PC-9 (cell line): Measurements from ENCODE around the gene DDRGK1.

ENCODE experiments used
- EZH2 ChIP-seq: fragments of 200-600 bp; sonication (generic); IDR thresholded peaks from 2 replicates; pipeline ENCODE4 v1.8.0; 2017; ENCODE audit warnings: antibody characterized with exemption, low read depth
- TF ChIP-seq, protein P1 (sequence below): fragments of 200-600 bp; sonication (generic); conservative IDR thresholded peaks from 2 replicates; pipeline ENCODE4 v1.6.1; 2017; ENCODE audit warnings: mixed run types, antibody characterized with exemption, mild to moderate bottlenecking, moderate library complexity

DNA sequence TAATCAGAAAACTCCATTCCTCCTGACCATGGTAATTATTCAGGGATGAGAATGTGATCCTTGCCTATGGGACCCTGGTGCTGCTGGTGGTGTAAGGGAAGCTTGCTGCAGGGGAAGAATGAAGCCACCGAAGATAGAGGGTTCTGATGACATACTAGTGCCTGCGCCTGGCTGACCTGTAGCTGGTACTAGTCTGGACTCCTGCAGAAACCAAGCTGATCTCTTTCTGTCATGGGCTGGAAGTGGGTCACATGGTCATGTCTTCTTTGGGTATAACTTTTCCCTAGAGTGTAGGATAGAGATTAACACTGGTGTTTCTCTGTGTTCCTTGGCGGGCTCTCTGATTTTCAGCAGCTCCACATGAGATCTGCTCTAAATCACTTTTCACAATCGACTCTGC, 43.2 kb upstream of the DDRGK1 start:
- TF ChIP-seq EZH2 = no peak
- TF ChIP-seq, protein P1, sequence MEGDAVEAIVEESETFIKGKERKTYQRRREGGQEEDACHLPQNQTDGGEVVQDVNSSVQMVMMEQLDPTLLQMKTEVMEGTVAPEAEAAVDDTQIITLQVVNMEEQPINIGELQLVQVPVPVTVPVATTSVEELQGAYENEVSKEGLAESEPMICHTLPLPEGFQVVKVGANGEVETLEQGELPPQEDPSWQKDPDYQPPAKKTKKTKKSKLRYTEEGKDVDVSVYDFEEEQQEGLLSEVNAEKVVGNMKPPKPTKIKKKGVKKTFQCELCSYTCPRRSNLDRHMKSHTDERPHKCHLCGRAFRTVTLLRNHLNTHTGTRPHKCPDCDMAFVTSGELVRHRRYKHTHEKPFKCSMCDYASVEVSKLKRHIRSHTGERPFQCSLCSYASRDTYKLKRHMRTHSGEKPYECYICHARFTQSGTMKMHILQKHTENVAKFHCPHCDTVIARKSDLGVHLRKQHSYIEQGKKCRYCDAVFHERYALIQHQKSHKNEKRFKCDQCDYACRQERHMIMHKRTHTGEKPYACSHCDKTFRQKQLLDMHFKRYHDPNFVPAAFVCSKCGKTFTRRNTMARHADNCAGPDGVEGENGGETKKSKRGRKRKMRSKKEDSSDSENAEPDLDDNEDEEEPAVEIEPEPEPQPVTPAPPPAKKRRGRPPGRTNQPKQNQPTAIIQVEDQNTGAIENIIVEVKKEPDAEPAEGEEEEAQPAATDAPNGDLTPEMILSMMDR = no peak
